Mononuclear cell (primary cell): ENCODE measurements around the gene ALDH5A1. TPM values are rescaled to one million over a fixed set of nuclear protein-coding genes. Genes with fewer than 3 reads are reported as not detected.
"Not testable (repeated sequence)": the region's sequence is repeated elsewhere in the genome, so short reads cannot be mapped to it uniquely, and the experiment has no call there.

Source experiments
- H3K27me3 ChIP-seq: 2 replicates; pipeline ENCODE4 v1.6.0; 2011; ENCODE audit warnings: low read length, control low read depth; ENCODE audit not compliant: insufficient read depth
- H3K4me1 ChIP-seq: 2 replicates; pipeline ENCODE4 v1.5.1; 2011; ENCODE audit warnings: mild to moderate bottlenecking, low read length, control low read depth; ENCODE audit not compliant: insufficient read depth
- H3K4me3 ChIP-seq: 2 replicates; pipeline ENCODE4 v1.5.1; 2011; ENCODE audit warnings: mild to moderate bottlenecking, low read length, moderate library complexity
- H3K9me3 ChIP-seq: 2 replicates; pipeline ENCODE4 v1.5.1; 2011; ENCODE audit warnings: low read depth, mild to moderate bottlenecking, control low read depth, low read length
- total RNA-seq: library from RNA; depleted of rRNA; stranded (reverse); fragments of >200 nt; gene quantifications from one replicate; pipeline ENCODE4 v1.2.3, GENCODE V29; 2012

The ALDH5A1 gene
- total RNA-seq, 1 donor, result 2.4 TPM

DNA sequence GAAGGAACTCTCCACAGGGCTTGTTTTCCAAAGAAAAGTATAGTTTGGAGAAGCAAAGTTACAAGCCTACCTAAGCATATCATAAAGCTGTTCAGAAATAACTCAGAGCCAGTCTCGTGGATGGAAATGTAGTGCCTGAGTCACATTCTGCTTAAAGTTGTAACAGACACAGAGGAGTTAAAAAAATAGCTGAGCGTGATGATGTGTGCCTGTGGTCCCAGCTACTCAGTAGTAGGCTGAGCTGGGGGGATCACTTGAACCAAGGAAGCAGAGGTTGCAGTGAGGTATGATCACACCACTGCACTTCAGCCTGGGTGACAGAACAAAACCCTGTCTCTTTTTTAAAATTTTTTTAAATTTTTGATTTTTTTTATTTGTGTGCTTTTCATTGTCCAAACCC is 6.6 kb downstream of the ALDH5A1 start:
- H3K9me3 ChIP-seq, result no peaks in the 10 kb centered on the region
- no peaks in the 10 kb centered on the region for H3K27me3 ChIP-seq
- H3K4me1 ChIP-seq, result no peaks in the 10 kb centered on the region
- no peak overlapping the region for H3K4me3 ChIP-seq

DNA sequence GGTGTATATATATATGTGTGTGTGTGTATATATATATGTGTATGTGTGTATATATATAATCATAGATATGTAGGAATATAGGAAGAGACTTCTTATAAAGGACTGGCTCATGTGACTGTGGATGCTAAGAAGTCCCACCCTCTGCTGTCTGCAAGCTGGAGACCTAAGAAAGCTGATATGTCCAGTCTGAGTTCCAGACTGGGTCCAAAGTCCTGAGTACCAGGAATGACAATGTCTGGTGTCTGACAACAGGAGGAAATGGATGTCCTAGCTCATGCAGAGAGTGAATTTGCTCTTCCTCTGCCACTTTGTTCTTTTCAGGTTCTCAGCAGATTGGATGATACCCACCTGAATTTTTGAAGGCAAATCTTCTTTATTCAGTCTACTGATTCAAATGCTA is 7.1 kb downstream of the ALDH5A1 start:
- H3K27me3 ChIP-seq, result no peaks in the 10 kb centered on the region
- no peaks in the 10 kb centered on the region for H3K9me3 ChIP-seq
- H3K4me1 ChIP-seq, result no peaks in the 10 kb centered on the region
- no peak overlapping the region for H3K4me3 ChIP-seq

DNA sequence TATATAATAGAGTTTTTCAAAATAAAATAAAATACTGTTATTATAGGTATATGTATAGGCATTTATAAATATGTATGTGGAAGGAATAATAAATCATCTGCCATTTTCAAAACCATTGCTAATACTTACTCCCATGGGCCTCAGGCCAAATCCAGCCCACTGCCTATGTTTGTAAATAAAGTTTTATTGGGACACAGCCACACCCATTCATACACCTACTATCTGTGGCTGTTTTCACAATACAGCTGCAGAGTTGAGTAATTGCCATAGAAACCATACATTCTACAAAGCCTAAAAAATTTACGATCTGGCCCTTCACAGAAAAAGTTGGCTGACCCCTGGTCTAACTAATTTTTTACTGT is 9.5 kb downstream of the ALDH5A1 start:
- Histone ChIP-seq H3K4me1 (no peaks in the 10 kb centered on the region), H3K9me3 (no peaks in the 10 kb centered on the region), H3K27me3 (no peaks in the 10 kb centered on the region), H3K4me3 (no peak overlapping the region)

DNA sequence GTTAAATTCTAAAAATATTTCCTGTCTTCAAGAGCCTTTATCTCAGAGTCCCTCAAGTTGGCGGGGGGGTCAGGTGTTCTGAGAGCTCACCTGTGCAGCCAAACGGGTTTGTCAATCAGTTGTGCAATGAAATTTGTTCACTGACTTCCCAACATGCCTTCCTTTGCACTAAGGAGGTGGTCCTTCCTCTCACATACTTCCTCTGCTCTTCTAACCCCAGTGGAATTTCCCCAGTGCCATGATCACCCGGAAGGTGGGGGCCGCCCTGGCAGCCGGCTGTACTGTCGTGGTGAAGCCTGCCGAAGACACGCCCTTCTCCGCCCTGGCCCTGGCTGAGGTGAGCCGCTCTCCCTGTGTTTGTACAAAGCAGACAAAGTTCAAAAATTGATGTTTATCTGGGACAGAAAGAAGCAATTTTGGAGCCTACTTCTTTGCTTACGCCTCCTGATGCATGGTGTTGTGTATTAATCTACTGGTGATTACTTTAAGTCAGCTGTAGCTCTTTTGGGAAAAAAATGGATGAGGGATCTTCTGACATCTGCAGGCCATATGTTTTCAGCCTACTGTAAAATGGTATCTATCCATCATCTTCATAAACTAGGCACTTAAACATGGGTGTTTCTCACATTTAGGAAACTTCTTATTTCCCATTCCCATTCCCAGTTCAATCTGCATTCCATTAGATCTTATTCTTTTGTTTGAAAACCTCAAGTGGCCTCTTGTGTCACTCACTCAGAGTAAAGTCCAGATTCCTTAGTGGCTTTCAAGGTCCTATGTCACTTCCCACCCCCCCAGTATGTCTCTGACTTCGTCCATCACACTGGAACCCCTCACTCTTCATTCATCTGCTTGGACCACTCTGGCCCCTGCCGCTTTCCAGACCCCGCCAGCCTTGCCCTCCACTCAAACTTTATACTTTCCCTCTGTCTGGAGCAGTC is 10.1 kb downstream of the ALDH5A1 start:
- Histone ChIP-seq H3K9me3 (no peaks in the 10 kb centered on the region), H3K27me3 (no peaks in the 10 kb centered on the region), H3K4me1 (no peaks in the 10 kb centered on the region), H3K4me3 (no peak overlapping the region)

DNA sequence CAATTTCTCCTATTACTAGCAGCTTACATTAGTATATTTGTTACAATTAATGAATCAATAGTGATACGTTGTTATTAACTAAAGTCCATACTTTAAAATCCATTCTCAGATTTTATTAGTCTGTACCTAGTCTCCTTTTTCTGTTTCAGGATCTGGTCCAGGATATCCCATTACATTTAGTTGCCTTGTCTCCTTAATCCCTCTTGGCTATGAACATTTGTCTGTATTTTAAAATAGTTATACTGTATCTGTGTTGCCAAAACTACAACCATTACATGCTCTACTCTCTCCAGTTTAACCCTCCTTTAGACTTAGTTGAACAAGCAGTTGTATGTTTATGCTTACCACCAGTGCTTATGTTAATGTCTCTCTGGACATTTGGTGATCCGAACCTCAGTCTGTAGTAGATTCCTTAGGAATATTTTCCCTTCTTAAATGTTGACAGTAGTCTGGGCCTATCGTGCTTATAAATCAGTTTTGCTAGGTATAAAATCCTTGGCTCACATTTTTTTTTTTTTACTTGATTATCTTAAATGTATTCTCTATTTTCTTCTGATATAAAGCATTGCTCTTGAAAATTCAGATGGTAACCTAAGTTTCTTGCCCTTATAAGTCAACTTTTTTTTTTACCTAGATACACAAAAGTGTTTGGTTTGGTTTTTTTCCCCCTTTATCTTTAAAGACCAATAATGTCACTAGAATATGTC is 12.2 kb downstream of the ALDH5A1 start:
- H3K27me3 ChIP-seq, result no peaks in the 10 kb centered on the region
- H3K4me1 ChIP-seq, result no peaks in the 10 kb centered on the region
- no peaks in the 10 kb centered on the region for H3K9me3 ChIP-seq
- no peak overlapping the region for H3K4me3 ChIP-seq

DNA sequence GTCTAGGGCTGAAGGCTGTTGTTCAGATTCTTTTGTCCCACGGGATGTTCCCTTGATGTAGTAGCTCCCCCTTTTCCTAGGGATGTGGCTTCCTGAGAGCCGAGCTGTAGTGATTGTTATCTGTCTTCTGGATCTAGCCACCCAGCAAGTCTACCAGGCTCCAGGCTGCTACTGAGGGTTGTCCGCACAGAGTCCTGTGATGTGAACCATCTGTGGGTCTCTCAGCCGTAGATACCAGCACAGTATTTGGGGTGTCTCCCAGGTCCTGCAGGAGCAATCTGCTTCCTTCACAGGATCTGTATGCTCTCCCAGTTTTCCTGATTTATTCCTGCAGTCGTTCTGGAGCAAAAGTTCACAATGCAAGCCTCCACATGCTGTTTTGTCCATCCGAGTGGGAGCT is 17.2 kb downstream of the ALDH5A1 start:
- H3K27me3 ChIP-seq, H3K4me3 ChIP-seq, H3K4me1 ChIP-seq, H3K9me3 ChIP-seq: not testable (repeated sequence)

DNA sequence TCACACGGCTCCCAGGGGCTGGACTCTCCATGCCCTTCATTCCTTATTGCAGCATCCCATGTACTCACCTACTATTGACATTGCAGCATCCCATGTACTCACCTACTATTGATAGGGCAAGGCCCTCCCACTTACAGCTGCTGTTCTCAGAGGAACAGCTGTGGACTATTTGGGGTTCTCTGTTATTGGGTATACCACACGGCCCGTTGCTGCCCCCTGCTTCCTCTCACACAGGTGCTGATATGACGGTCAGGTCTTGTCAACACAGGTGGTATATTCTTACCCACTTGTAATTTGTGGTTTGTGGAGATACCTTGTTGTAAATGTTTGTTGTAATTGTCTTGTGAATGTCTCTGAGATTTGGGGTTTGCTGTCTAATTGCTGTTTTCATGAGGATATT is 18.8 kb downstream of the ALDH5A1 start:
- Histone ChIP-seq H3K4me1 (no peaks in the 10 kb centered on the region), H3K4me3 (no peak overlapping the region), H3K27me3 (no peaks in the 10 kb centered on the region), H3K9me3 (no peaks in the 10 kb centered on the region)

DNA sequence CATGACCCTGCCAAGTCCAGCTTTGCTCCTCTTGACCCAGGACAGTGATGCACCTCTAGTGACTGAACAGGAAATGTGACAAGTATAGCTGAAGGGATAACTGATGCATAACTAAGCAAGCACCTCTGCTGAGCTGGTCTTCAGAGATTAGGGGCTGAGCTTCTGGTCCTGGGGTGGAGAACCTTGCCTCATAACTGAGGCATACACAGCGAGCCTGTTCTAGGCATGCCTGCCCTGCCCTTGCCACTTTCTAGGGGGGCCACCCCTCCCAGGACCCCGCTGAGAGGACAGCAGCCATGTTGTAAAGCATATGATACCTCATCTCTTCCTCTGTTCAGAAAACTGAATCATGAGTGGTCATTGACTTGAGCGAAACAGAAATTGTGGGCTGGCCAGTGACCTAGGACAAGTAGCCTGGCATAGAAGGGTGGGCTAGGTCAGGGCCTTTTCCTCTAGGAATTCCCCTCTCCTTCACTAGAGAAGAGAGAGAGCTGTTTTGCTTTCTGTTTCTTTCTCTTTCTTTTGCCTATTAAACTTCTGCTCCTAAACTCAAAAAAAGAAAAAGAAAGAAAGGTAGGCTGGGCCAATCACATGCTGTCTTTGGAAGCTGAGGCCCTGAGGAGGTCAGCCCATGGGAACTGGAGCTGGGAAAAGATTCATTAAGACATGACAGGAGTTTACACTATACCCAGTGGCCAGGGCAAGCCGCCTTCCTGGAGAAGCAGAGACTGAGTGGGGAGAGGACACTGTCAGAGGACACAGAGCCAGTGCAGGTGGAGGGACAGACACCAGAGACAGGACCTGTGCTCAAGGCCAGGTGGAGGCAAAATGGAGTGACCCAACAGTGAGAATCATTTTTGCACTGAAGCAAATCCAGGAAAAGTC is 23.1 kb downstream of the ALDH5A1 start:
- no peaks in the 10 kb centered on the region for H3K27me3 ChIP-seq
- H3K9me3 ChIP-seq, result no peaks in the 10 kb centered on the region
- H3K4me1 ChIP-seq, result no peaks in the 10 kb centered on the region
- no peak overlapping the region for H3K4me3 ChIP-seq

DNA sequence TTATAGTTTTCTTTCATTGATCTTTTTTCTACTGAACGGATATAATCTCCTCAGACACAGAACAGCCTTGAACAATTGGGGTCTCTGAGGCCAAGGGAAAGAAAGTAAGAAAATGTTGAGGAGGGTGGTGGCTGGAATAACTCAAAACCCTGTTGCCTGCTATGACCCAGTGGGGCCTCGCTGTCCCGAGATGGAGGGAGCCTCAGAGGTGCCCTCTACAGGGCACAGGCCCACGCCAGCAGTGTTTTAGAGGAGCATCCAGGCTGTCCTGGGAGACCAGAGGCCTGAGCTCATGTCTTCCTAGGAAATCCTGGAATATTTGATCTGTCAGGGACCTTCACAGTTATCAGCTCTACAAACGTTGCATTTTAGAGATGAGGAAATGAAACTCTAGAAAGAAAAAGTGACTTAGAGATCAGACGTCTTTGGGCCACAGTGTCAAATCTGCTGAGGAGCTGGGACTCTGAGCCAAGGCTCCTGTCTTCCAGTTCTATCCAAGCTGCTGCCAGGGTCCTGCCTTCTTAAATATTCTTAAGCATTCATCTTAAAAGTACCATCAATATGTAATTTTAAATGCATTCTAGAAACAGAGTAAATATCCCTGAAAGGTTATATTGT is 26.3 kb downstream of the ALDH5A1 start:
- no peaks in the 10 kb centered on the region for H3K4me1 ChIP-seq
- no peaks in the 10 kb centered on the region for H3K27me3 ChIP-seq
- no peaks in the 10 kb centered on the region for H3K9me3 ChIP-seq
- H3K4me3 ChIP-seq, result no peak overlapping the region

DNA sequence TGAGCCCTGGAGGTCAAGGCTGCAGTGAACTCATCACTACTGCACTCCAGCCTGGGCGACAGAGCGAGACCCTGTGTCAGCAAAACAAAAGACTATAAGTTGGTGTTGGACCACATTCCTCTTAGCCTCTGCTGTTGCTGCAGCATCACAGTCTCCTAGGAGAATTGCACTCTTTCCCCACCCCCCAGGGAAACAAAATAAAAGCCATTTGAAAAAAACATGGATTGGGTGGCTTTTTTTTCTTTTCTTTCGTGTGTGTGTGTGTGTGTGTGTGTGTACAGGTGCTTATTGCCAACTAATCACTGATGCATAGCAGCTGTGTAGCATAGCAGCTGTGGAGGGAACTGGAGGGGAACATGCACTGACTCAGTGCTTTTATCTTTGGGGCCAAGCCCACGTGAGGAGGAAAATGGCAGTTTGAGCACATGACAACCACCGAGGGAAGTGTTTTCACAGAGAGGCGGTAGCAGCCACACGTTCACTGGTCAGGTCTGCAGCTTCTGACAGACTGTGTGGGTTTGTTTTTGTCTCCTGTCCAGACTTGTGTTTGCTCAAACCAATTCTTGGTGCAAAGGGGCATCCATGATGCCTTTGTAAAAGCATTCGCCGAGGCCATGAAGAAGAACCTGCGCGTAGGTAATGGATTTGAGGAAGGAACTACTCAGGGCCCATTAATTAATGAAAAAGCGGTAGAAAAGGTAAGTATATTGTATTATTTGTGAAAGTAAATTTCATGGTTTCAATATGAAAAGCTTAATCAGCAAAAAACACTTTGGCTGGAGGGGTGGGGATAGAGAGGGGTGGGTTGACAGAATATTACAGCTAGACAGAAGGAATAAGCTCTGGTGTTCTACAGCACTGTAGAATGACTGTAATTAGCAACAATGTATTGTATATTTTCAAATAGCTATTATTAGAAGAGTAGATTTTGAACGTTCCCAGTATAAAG is 27.7 kb downstream of the ALDH5A1 start:
- no peaks in the 10 kb centered on the region for H3K9me3 ChIP-seq
- H3K4me3 ChIP-seq, result no peak overlapping the region
- H3K4me1 ChIP-seq, result no peaks in the 10 kb centered on the region
- no peaks in the 10 kb centered on the region for H3K27me3 ChIP-seq

DNA sequence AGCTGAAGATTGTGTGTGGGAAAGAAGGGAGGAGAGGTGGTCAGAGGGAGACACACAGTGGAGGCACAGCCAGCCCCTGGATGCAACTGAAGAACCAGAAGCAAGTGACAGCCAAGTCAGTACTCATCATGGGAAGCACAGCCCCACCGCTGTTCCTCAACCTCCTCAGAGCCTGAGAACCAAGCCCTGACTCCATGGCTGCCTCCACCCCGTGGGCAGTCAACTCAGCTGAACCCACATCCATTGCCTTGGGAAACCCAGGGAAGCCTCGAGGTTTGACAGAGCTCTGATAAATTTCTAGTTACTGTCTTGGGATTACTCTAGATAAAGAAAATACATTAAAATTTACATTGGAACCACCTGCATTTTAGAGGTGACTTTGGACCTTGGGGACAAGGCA is 29.6 kb downstream of the ALDH5A1 start:
- Histone ChIP-seq H3K4me1 (no peaks in the 10 kb centered on the region), H3K4me3 (no peak overlapping the region), H3K9me3 (no peaks in the 10 kb centered on the region), H3K27me3 (no peaks in the 10 kb centered on the region)

DNA sequence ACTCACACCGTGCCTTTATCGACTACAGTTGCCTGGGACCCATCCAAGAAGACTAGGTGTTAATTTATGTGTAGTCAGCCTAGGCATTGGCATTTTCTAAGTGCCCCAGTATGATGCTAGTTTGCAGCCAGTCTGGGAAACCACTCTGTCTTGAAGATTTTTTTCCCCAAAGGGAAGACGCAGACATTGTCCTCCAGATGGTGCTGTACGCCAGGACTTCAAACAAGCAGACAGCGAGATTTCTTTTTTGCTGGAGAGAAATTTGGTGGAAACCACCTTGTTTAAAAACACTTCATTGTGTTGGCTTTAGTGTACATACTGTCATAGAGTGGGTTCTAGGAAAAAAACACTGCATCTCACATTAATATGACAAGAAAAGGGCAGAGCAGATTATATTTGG is 30.0 kb downstream of the ALDH5A1 start:
- H3K4me1 ChIP-seq, result no peaks in the 10 kb centered on the region
- H3K9me3 ChIP-seq, result no peaks in the 10 kb centered on the region
- no peaks in the 10 kb centered on the region for H3K27me3 ChIP-seq
- H3K4me3 ChIP-seq, result no peak overlapping the region

DNA sequence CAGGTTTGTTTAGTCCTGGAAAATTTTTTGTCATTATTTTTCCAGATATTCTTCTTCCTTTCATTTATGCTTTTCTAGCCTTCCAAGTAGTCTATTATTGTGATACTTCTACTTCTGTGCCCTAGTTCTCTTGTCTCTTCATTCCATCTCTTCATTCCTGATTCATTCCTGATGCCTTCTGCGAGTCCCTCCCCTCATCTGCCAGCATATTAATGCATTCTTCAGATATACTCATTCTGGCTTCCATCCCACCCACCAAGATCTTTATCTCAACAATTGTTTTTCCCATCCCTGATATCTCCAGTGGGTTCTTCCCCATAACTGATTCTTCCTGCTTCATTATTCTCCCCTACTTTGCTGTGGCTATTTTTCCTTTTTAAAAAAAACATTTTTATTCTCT is 35.2 kb downstream of the ALDH5A1 start:
- no peaks in the 10 kb centered on the region for H3K27me3 ChIP-seq

DNA sequence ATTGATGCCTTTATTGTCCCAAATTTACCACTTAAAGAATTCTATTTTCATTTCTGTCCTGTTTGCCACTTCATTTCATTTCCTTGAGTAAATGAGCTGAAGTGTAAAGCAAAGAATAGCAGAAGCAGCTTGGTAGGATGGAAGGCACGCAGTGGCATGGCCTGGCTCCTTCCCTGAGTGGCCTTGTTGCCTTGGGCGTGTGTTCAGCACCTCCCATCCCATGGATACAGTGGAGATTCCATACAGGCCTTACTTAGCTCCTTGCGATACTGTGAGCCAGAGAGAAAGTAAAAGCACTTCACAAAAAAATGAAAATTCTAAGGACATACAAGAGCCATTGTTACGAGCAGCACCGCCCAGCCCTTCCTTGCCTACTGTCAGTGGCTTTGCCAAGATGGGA is 39.6 kb downstream of the ALDH5A1 start:
- no peaks in the 10 kb centered on the region for H3K4me1 ChIP-seq
- no peaks in the 10 kb centered on the region for H3K27me3 ChIP-seq
- H3K4me3 ChIP-seq, result no peak overlapping the region
- no peaks in the 10 kb centered on the region for H3K9me3 ChIP-seq

More for the DNA sequence above, 35.2 kb downstream of the ALDH5A1 start:
- Histone ChIP-seq H3K9me3 (no peaks in the 10 kb centered on the region), H3K4me1 (no peaks in the 10 kb centered on the region), H3K4me3 (no peak overlapping the region)
